Measurements from ENCODE around the gene CSH1. TPM values are rescaled to one million over a fixed set of nuclear protein-coding genes. Genes with fewer than 3 reads are reported as not detected.

The CSH1 gene
- polyA plus RNA-seq, 1 donor: 0.30 TPM

DNA sequence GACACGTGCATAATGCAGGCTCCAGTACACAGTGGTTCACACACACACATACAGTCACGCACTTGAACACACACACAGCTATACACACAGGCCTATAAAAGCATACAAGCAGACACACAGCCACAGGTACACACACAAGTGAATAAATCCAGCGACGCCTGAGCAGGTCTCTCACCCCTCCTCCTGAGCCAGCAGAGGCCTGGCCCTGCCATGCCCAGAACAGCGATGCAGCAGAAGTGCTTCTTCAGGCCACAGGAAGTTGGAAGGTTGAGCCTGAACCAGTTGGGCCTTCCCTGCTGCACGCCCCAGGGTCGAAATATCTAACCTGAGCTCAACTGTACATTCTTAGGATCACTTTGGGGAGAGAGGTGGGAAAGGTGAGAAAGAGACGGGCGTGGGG lies 43.0 kb upstream of the CSH1 start:
- Histone ChIP-seq H3K27ac (ENCODE audit: low read length) (no peak overlapping the region), H3K4me1 (ENCODE audit: control insufficient read depth, insufficient read depth, low read length) (no peaks in the 10 kb centered on the region), H3K36me3 (ENCODE audit: control insufficient read depth, insufficient read depth, low read length) (no peaks in the 10 kb centered on the region), H3K27me3 (ENCODE audit: control insufficient read depth, insufficient read depth, low read length) (no peaks in the 10 kb centered on the region), H3K4me3 (ENCODE audit: low read length) (no peak overlapping the region), H3K9me3 (ENCODE audit: control insufficient read depth, low read depth, low read length) (peaks cover 5% of the 10 kb centered on the region)
- WGBS (ENCODE audit: insufficient coverage, low lambda C conversion rate): 90% methylated on average over 2 of the region's 9 CpGs
- DNase-seq: no peak

DNA sequence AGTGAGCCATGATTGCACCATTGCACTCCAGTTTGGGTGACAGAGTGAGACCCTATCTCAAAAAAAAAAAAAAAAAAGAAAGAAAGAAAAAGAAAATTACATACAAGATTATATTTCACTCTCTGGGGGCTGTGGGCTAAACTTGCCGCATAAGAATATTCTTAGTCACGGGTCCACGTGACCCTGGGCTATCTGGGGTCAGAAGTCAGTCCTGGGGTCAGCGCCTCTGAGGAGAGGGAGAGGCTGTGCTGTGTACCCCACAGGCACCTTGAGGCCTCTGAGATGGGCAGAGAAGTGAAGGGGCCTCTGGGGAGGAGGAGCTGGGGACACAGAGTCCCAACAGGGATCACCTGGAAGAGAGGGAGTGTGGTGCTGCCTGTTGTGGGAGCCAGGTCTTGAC lies 41.5 kb upstream of the CSH1 start:
- WGBS (ENCODE audit: insufficient coverage, low lambda C conversion rate): no CpG with 5 or more reads among the region's 4 CpGs
- Histone ChIP-seq H3K4me3 (ENCODE audit: low read length) (no peak overlapping the region), H3K4me1 (ENCODE audit: control insufficient read depth, insufficient read depth, low read length) (no peaks in the 10 kb centered on the region), H3K27me3 (ENCODE audit: control insufficient read depth, insufficient read depth, low read length) (no peaks in the 10 kb centered on the region), H3K9me3 (ENCODE audit: control insufficient read depth, low read depth, low read length) (peaks cover 5% of the 10 kb centered on the region), H3K27ac (ENCODE audit: low read length) (no peak overlapping the region), H3K36me3 (ENCODE audit: control insufficient read depth, insufficient read depth, low read length) (no peaks in the 10 kb centered on the region)
- no peak for DNase-seq

DNA sequence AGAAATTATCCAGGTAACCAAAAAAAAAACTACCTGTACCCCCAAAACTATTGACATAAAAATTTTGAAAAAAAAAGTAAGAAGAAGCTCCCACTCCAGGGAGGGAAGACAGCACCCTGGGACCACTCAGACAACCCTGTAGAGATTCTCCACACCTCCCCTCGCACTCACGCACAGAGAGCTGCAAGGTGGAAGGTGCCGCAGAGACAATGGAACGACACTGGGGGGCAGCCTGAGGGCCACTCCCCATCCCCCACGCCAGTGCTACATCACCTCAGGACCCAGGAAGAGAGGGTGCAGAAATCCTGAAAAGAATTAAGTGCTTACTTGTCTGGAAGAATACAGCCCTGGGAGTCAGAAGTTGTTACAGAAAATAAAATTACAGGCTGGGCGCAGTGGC lies 40.9 kb upstream of the CSH1 start:
- Histone ChIP-seq H3K4me3 (ENCODE audit: low read length) (no peak overlapping the region), H3K4me1 (ENCODE audit: control insufficient read depth, insufficient read depth, low read length) (no peaks in the 10 kb centered on the region), H3K27me3 (ENCODE audit: control insufficient read depth, insufficient read depth, low read length) (no peaks in the 10 kb centered on the region), H3K27ac (ENCODE audit: low read length) (no peak overlapping the region), H3K36me3 (ENCODE audit: control insufficient read depth, insufficient read depth, low read length) (no peaks in the 10 kb centered on the region), H3K9me3 (ENCODE audit: control insufficient read depth, low read depth, low read length) (peaks cover 5% of the 10 kb centered on the region)
- WGBS (ENCODE audit: insufficient coverage, low lambda C conversion rate): no CpG with 5 or more reads among the region's 6 CpGs
- DNase-seq: no peak

DNA sequence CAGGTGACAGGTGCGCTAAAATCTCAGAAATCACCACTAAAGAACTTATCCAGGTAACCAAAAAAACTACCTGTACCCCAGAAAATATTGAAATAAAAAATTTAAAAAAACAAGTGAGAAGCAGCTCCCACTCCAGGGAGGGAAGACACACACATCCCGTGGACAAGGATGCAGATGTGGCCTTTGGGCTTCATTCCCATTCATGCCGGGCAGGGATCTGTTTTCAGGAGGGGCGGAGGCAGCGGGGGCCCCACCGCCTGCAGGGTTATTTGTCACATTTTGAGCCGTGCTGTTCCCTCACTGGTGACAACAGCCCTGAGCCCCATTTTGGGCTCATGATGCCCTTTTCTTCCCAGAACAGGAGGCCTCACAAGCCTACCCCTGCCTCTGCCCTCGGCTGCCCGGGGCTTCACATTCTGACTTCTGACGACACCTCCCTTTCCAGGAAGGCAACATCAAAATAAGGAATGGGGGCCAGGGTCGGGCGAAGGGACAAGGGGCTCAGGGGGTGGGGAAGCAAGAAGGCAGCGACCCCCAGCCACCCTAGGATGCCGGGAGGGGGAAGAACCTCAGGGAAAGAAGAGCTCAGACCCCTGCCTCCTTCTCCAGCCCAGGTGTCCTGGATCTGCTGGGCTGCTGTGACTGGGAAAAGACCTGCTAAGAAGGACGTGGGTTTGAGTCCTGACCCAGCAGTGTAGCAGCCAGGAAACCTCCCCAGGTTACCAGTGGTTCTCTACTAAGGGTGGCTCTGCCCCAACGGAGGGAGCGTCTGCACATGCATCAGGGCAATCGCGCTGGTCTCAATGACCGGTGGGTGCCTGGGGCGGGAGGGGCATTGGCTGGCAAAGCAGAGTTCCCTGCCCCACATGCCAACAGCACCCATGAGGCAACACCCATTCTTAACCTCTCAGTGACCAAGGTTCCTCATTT lies 38.1 kb upstream of the CSH1 start:
- H3K9me3 ChIP-seq (ENCODE audit: control insufficient read depth, low read depth, low read length): no peaks in the 10 kb centered on the region
- no peak for DNase-seq
- H3K27ac ChIP-seq (ENCODE audit: low read length): no peak overlapping the region
- H3K4me3 ChIP-seq (ENCODE audit: low read length): no peak overlapping the region
- H3K36me3 ChIP-seq (ENCODE audit: control insufficient read depth, insufficient read depth, low read length): no peaks in the 10 kb centered on the region
- H3K4me1 ChIP-seq (ENCODE audit: control insufficient read depth, insufficient read depth, low read length): no peaks in the 10 kb centered on the region
- H3K27me3 ChIP-seq (ENCODE audit: control insufficient read depth, insufficient read depth, low read length): no peaks in the 10 kb centered on the region
- 100% methylated on average over 1 of the region's 21 CpGs for WGBS (ENCODE audit: insufficient coverage, low lambda C conversion rate)

DNA sequence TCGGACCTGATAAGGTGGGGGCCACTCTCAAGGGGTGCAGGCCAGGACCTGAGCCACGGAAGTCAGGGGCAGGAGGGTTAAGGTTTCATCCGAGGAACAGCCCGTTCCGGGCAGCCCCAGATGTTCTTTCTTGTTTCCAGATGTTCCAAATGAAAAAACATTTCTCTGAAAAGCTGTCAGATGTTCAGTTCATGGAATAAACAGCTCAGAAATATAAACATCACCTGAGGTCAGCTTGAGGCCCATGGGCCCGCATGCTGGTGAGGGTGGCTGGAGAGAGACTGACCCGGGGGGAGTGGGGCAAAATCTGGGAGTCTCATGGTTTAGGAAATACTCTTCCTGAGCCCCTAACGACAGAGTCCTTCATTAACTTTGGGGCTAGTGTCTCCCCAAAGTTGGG lies 37.2 kb upstream of the CSH1 start:
- no peak overlapping the region for H3K27ac ChIP-seq (ENCODE audit: low read length)
- no peak overlapping the region for H3K4me3 ChIP-seq (ENCODE audit: low read length)
- H3K36me3 ChIP-seq (ENCODE audit: control insufficient read depth, insufficient read depth, low read length): no peaks in the 10 kb centered on the region
- no peaks in the 10 kb centered on the region for H3K27me3 ChIP-seq (ENCODE audit: control insufficient read depth, insufficient read depth, low read length)
- H3K4me1 ChIP-seq (ENCODE audit: control insufficient read depth, insufficient read depth, low read length): no peaks in the 10 kb centered on the region
- DNase-seq: no peak
- WGBS (ENCODE audit: insufficient coverage, low lambda C conversion rate): no CpG with 5 or more reads among the region's 8 CpGs
- H3K9me3 ChIP-seq (ENCODE audit: control insufficient read depth, low read depth, low read length): no peaks in the 10 kb centered on the region

DNA sequence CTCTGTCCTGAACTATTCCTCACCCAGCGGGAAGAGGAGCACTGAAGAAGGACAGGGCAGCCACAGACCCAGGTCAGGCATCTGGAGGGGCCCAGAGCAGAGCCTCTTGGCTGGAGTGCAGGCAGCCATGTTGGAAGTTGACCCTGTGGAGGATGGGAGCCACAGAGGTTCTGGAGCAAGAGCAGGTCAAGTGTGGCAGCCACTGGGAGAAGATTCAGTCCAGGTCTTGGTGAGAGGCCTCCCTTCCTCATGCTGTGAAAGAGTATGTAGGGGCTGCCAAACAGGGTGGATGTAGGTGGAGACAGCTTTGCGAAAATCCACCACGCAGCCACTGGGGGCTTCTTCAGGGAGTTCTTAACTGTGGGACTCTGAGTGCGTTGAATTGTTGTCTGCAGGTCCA lies 36.3 kb upstream of the CSH1 start:
- WGBS (ENCODE audit: insufficient coverage, low lambda C conversion rate): no CpG with 5 or more reads among the region's 4 CpGs
- Histone ChIP-seq H3K4me1 (ENCODE audit: control insufficient read depth, insufficient read depth, low read length) (no peaks in the 10 kb centered on the region), H3K36me3 (ENCODE audit: control insufficient read depth, insufficient read depth, low read length) (no peaks in the 10 kb centered on the region), H3K27me3 (ENCODE audit: control insufficient read depth, insufficient read depth, low read length) (no peaks in the 10 kb centered on the region), H3K4me3 (ENCODE audit: low read length) (no peak overlapping the region), H3K27ac (ENCODE audit: low read length) (no peak overlapping the region), H3K9me3 (ENCODE audit: control insufficient read depth, low read depth, low read length) (no peaks in the 10 kb centered on the region)
- no peak for DNase-seq

DNA sequence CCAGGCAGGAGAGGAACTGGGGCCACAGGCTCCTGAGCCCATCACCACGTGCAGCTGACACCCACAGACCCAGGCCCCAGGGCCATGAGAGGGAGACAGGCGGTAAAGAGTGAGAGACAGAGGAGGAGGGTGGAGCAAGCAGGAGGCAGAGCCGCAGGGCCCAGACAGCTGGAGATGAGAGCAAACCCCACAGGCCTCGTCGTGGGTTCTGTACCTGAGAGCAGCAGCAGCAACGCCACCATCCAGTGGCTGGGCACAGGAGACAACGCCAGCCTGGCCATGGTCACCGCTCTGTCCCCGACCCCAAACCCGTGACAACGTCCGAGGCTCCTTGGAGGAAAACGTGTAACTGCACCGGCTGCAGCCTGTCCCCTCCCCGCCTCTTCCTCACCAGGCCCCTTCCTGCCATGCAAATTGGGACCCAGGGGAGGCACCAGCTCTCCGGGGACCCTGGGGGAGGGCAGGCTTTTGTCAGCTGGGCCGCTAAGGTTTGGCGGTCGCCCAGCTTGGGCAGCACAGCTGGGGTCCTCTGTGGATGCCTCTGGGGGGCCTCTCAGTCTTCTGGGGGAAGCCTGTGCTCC lies 35.7 kb upstream of the CSH1 start, which contains the start of gene CD79B:
Gene CD79B, minus strand, starts transcription at position 351 of the 581 bp plus-strand sequence. Its CDS starts 70 bp downstream, at position 281.
- Histone ChIP-seq H3K4me1 (ENCODE audit: control insufficient read depth, insufficient read depth, low read length) (no peaks in the 10 kb centered on the region), H3K4me3 (ENCODE audit: low read length) (no peak within 1 kb of the TSS), H3K36me3 (ENCODE audit: control insufficient read depth, insufficient read depth, low read length) (no peaks in the 10 kb centered on the region), H3K27ac (ENCODE audit: low read length) (no peak within 1 kb of the TSS), H3K27me3 (ENCODE audit: control insufficient read depth, insufficient read depth, low read length) (no peaks in the 10 kb centered on the region), H3K9me3 (ENCODE audit: control insufficient read depth, low read depth, low read length) (no peaks in the 10 kb centered on the region)
- no peak for DNase-seq
- no CpG with 5 or more reads among the region's 19 CpGs for WGBS (ENCODE audit: insufficient coverage, low lambda C conversion rate)

DNA sequence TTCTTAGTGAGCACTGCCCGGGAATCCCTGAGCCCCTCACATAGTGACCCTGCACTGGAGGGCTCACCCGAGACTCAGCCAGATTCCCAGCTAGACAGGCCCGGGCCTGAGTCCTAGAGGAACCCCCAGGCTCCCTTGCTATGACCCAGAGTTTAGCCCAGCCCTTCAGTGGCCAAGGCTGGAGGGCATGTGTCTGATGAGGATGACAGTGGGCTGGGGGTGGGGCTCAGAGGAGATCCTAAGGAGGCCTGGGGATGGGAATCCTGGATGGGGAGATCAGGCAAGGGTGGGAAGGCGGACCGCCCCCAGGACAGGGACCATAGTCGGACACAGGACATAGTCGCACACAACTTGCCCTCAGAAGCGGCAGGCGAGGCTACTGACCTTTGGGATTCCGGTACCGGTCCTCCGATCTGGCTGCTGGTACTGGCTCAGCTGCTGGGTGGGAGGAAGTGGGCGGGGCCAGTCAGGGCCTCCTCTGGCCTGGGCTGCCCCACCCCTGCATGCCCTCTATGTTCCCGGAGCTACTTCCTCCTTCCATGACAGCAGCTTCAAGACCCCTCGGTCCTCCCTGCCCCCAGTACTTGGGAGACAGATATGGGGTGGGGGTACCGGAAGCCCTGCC lies 34.7 kb upstream of the CSH1 start:
- H3K4me3 ChIP-seq (ENCODE audit: low read length): no peak overlapping the region
- peak in 1 of 2 donors; percentile 42 for DNase-seq
- no peaks in the 10 kb centered on the region for H3K9me3 ChIP-seq (ENCODE audit: control insufficient read depth, low read depth, low read length)
- no peaks in the 10 kb centered on the region for H3K36me3 ChIP-seq (ENCODE audit: control insufficient read depth, insufficient read depth, low read length)
- no peak overlapping the region for H3K27ac ChIP-seq (ENCODE audit: low read length)
- WGBS (ENCODE audit: insufficient coverage, low lambda C conversion rate): no CpG with 5 or more reads among the region's 16 CpGs
- no peaks in the 10 kb centered on the region for H3K27me3 ChIP-seq (ENCODE audit: control insufficient read depth, insufficient read depth, low read length)
- no peaks in the 10 kb centered on the region for H3K4me1 ChIP-seq (ENCODE audit: control insufficient read depth, insufficient read depth, low read length)

DNA sequence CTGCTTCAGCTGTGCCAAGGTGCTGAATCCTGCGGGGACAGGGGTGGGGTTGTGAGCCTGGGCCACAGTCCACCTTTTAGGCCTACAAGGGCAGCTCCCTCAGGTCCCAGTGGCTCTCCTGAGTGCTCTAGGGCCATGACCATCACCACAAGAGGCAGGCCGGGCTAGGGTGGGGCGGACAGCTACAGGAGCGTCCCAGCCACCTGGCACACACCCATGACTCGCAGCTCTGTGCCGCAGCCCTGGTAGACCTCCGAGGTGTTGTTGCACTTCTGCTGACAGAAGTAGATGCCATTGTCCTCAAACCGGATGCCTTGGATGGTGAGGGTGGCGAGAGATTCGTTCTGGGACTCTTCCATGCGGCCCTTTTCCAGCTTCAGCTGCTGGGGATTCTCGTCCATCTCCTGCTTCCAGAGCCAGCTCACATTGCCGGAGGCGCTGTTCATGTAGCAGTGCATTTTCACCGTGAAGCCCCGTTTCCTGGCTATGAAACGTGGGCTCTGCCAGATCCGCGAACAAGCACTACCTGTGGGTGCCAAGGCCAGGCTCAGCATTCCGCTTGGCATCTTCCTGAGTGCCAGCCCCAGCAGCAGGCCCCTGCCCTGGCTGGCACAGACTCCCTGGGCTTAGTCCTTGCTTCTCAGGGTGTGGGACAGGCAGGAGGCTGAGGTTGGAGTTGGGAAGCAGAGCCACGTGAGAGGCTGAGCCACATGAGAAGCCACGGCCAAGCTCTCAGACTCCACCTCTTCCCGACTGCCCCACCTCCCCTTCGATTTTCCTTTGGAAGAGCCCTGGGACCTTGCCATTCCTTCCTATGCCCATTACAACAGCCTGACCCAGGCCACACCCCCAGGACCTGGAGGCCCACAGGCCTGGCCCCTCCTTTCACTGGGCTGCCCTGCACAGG lies 33.7 kb upstream of the CSH1 start:
- no peak for DNase-seq
- no CpG with 5 or more reads among the region's 24 CpGs for WGBS (ENCODE audit: insufficient coverage, low lambda C conversion rate)
- H3K27ac ChIP-seq (ENCODE audit: low read length): no peak overlapping the region
- no peaks in the 10 kb centered on the region for H3K27me3 ChIP-seq (ENCODE audit: control insufficient read depth, insufficient read depth, low read length)
- H3K4me1 ChIP-seq (ENCODE audit: control insufficient read depth, insufficient read depth, low read length): no peaks in the 10 kb centered on the region
- H3K4me3 ChIP-seq (ENCODE audit: low read length): no peak overlapping the region
- H3K36me3 ChIP-seq (ENCODE audit: control insufficient read depth, insufficient read depth, low read length): no peaks in the 10 kb centered on the region
- no peaks in the 10 kb centered on the region for H3K9me3 ChIP-seq (ENCODE audit: control insufficient read depth, low read depth, low read length)

All from large intestine (tissue), 3 donors.